Vagina (tissue), 2 donors: ENCODE measurements around the gene CPNE6.
"Not testable (repeated sequence)": the region's sequence is repeated elsewhere in the genome, so short reads cannot be mapped to it uniquely, and the experiment has no call there.

Experiments used
- CTCF ChIP-seq, 3 experiments: fragments of 450-650 bp in 2 of 3; fragments of 200-600 bp in 1 of 3; sonication (generic) in 1 of 3; IDR thresholded peaks; one replicate each; pipeline ENCODE4 v1.5.1; 2017 to 2019; ENCODE audit warnings: antibody characterized with exemption in 3 of 3, mild to moderate bottlenecking in 2 of 3, moderate library complexity in 2 of 3
- POLR2A ChIP-seq, 2 donors: fragments of 450-650 bp; IDR thresholded peaks; one replicate each; pipeline ENCODE4 v1.6.1; 2017; ENCODE audit warnings: antibody characterized with exemption in 2 of 2, mild to moderate bottlenecking in 2 of 2, moderate library complexity in 2 of 2

GRCh38 chr14:24036963-24037657 lies 34.3 kb upstream of the CPNE6 start:
- TF ChIP-seq CTCF, POLR2A (IDR thresholded peaks at IDR 0.05): not testable (repeated sequence)
